HTERT RPE-1 (cell line): ENCODE data around the gene IL19.

Source experiments
- in situ Hi-C: fragments of 300-500 bp; cut with MboI; formaldehyde crosslinking; loops from 4 replicates; pipeline ENCODE4 v1.14.3; 2020; ENCODE audit warnings: low sequenced_read_pairs

The IL19 gene

GRCh38 chr1:206797534-206798383 is 27.2 kb downstream of the IL19 start:
- in situ Hi-C loops, result no loop called here

DNA sequence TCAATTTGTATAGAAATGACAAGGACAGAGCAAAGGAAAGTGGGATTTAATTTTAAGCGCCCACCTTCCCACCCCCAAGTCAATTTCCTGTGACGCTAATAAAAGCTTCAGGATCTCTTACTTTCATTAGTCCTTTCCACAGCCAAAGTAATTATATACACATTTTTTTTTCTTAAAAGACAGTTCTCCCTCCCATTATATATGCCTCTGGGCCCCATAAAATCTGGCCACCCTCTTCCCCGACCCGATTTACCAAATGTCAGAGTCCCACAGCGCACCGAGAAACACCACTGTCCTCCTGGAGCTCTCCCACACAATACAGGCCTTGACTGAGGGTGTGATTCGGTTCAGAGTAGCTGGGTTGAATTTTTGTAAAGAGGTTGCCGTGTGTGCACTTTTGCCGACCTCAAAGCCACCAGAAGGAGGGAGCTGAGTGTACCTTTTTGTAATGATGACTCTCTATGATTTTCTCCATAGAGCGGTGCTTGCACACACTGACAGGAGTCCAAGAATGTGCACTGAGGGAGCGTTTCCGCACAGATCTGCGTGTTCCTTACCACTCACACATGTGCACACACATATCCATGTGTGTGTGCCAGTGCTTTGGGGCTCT is 27.9 kb downstream of the IL19 start:
- in situ Hi-C loops, result no loop called here

DNA sequence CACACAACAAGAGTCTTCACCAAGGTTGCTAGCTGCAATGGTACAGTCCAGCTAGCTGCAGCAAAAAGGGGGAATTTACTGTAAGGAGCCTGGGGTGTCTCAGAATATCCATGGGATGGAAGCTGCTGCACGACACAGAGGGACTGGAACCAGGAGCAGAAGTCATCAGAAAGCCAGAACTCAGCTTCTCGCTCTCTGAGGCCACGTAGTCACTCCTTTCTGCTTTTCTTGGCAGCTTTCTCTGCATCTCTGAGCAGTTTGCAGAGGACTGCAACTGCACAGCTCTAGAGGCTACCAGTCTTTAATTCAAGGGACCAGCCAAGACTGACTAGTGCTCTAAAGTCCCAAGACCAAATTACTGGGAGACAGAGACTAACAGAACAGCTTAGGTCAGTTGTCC is 28.7 kb downstream of the IL19 start:
- in situ Hi-C loops, result no loop called here

- in situ Hi-C loops, result no loop called here
Observed at GRCh38 chr1:206800411-206800810, 29.8 kb downstream of the IL19 start.

DNA sequence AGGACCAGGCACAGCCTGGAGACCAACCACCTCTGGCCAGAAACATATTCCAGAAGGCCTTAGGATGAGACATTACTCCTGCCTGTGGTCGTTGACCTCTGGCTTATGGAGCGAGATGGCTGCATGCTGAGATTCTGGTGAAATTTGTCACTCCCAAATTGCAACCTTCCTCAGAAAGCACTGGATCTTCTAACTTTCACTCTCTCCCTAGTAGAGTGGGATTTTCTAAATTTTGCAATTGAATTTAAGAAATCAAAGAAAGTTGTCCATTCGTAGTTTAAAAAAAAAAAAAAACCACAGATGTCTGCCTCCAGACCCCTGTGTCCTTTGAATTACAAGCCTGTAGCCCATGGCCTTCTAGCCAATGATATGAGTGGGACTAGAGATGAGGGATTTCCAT is 30.3 kb downstream of the IL19 start:
- in situ Hi-C loops, result no loop called here

DNA sequence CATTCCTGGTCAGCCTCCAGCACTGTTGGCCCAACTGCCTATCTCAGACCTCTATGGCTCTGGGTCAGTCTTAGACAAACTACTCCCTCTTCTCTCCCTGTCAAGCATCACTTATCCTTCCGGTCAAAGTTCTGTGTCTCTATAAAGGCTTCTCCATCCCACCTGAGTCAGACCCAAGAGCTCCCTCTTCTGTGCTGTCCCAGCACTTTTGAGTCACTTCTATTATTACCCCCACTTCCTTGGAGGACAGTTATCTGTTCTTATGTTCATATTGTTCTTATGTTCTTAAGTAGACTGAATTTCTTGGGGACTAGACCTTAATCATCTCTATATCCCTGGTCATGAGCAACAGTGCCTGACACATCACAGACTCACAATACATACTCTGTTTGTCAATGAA is 30.9 kb downstream of the IL19 start:
- in situ Hi-C loops, result no loop called here

DNA sequence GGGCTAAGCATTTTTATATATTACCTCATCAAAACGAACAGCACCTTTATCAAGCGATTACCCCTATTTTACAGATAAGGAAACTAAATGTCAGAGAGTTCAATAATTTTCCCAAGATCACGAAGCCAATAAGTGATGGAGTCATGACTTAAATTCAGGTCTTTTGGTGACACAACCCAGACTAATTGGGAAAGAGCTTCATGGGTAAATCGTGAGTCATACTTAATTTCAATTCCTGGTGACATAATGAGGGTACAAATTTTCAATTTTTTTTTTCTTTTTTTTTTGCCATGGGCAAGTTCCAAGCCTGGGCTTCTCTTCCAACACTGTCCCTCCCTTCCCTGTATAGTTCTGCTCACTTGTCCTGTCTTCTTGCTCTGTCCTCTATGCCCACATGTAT is 31.8 kb downstream of the IL19 start:
- in situ Hi-C loops, result no loop called here

DNA sequence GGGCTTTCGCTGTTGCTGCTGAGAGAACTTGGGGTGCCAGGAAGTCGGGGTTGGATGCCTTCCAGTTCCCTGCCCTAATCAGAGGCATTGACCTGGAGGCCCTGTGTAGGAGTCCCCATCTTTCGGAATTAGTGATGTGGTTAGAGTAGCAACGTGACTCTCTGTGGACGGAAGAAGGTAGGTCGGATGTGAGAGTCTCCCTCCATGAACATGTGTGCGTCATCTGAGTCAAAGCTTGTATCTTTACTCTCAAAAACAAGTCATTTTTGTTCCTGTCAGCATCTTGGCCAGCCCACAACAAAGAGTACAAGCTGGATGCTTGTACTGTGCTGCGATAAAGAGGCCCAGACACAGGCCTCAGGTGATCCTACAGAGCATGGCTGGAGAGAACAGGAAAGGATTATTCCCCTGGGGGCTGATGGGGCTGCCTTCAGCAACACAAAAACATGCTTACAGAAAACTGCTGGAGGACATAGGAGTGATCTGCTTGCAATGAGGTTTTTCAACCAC is 32.7 kb downstream of the IL19 start:
- in situ Hi-C loops, result no loop called here

DNA sequence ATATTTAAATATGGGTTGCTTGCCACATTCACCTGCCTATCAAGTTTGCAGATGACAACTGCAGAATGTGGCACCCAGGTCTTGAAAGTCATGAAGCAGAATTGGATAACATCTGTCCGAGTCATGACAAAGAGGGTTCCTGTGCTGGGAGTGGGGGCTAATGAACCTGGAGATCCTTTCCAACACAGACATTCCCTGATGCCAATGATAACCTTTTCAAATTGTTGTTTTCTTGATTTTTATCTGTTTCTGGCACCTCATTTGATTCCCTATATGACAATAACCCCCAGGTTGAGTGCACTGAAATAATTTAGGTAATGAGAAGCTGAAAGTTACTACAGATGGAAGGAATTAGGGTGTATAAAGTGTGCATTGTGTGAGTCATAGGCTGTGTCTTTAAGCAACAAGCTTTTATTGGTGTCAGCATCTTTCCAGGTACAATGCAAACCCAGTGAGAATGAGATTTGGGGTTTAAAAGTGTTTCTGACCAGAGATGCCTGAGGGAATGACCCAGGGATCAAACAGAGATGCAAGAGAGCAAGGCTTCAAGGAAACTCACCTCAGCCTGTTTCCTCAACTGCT is 33.7 kb downstream of the IL19 start:
- in situ Hi-C loops, result no loop called here

GRCh38 chr1:206805357-206805756 is 34.8 kb downstream of the IL19 start:
- in situ Hi-C loops, result no loop called here

DNA sequence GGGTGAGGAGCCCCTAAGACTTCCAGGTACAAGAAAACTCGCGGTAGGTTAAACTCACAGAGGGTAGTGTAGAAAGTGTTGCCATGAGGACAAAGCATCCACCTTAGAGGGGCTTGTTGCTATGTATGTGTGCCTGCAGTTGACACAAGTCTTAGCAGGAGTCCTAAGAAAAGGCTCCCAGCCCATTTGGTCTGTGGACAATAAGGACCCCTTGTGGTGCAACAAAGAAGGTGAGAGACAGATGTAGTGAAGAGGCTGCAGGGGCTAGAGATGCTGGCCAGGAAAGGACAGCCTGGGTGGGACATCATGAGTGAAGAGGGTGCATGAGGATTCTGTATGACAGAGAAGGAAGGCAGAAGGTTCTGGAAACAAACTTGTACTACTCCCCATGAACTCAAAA is 38.0 kb downstream of the IL19 start:
- in situ Hi-C loops, result no loop called here

- in situ Hi-C loops, result no loop called here
Observed at GRCh38 chr1:206809504-206810084, 39.0 kb downstream of the IL19 start.

DNA sequence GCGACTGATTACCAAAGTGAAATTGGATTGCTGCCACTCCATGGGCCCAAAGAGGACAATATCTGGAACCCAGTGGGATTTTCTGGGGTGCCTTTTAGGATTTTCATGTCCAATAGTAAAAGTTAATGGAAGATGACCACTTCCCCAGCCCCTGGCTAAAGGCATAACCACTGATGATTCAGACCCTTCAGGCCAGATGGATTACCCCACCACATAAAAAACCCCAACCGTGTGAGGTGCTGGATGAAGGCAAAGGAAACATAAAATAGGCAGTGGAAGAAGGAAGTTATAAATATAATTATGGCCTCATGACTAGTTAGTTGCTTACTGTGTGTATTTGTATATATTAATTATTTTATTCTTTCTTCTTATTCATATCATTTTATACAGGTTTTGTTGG is 41.9 kb downstream of the IL19 start:
- in situ Hi-C loops, result no loop called here

GRCh38 chr1:206814716-206815341 is 44.3 kb downstream of the IL19 start:
- in situ Hi-C loops, result no loop called here

DNA sequence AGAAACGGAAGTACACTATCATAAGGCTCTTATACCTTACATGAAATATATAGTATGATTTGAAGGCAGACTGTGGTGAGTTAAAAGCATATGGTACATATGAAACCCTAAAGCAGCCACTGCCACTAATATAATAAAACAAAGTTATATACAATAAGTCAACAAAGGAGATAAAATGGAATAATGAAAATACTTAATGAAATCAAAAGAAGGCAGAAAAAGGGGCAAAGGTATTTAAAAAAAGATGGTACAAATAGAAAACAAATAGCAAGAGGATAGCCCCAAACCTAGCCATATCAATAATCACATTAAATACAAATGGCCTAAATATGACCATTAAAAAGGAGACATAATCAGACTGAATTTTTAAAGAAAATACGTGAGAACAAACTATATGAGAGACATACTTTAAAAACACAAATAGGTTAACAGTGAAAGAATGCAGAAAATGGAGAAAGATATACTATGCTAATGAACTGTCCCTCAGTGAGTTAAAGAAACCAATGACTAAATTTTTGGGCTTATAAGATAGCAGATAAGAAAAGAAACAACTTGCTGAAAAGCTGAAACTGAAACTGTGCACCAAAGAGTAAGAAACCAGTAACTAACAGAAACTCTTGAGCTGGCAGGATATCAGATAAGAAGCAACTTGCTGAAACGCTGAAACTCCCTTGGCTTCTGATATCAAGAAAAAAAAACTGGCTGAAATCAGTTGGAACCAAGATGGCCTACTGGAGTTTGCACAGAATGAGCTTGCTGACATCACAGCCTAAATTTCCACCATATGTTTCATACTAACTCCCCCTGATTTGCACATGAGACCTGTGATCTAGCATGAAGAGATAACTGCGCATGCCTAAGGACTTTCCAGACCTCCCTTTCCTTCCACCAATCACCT is 46.1 kb downstream of the IL19 start:
- in situ Hi-C loops, result no loop called here

DNA sequence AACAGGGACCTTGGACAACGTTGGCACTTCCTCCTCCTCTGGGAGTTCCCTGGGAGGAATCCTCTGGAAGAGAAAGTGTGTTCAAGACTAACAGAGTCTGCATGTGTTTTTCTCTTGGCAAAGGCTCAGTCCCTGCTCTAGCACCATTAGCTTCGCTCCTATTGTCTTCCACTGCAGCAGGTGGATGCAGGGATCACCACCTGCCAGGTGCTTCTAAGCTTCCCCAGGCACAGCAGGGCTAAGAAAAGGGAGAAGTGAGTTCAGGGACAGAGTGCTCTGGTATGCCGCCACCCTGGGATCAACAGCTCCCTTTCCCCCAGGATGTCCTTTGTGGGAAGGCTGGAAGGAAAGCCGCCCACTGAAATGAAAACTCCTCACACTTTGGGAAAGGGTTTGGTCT is 50.9 kb downstream of the IL19 start:
- in situ Hi-C loops, result no loop called here

DNA sequence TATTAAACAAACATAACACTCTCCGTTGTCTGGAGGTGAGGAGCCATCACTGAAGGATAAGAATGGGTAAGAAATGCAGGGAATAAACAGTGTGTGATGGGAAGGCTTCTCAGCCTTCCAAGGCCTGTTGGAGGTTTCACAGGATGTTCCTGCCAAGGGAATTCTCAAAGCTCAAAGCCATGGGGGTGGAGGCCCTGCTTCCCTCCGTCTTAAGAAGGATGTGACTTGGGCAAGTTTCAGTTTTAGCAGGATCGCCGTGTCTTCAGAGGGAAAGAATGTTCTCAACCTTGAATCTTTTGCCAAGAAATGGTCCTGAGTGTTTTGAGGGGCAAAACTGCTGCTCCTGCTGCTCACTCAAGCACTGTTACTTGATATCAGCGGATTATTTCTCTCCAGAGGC is 53.2 kb downstream of the IL19 start:
- in situ Hi-C loops, result no loop called here

DNA sequence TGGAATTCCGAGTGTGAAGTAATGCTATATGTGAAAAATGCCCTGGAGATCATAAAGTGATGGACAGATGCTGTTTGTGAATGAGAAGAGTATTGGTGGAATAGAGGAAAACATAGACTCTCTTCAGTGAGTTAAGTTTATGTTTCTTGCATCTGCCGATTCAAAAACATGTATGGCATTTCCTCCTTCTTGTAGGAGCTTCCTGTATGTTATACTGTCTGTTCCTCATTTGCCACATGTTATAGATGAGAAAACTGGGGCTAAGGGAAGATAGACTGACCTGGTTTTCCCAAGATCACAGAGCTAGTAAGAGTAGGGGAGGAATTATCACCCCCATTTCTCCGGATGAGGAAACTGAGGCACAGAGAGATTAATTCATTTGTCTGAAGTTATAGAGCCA is 53.8 kb downstream of the IL19 start:
- in situ Hi-C loops, result no loop called here

DNA sequence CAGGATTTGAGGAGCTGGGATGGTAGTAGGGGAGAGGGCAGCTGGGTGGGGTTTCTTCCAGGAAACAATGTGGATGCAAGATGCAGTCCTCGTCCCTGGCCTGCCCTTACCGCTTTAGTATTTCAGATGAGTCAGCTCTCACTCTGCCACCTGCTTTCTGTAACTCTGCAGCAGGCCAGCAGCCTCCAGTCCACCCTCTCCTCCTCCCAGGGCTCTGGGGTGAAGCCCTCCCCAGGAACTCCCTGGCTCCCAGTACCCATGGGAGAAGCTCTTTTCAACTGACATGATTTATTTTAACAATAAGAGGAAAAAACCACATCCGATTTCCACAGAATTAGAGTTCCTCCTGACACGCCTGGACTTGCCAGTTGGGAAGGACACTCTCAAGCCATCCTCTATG is 55.8 kb downstream of the IL19 start:
- in situ Hi-C loops, result no loop called here

GRCh38 chr1:206828061-206828460 is 57.5 kb downstream of the IL19 start:
- in situ Hi-C loops, result no loop called here
